ENCODE data around the gene OR8G1. TPM values are rescaled to one million over a fixed set of nuclear protein-coding genes. Genes with fewer than 3 reads are reported as not detected.

The OR8G1 gene
- total and polyA plus RNA-seq, 10 of the 15 experiments (the other 5 are each of a cell fraction or from before 2014, with no cell fraction given) = not detected

GRCh38 chr11:124211321-124211720 lies 29.6 kb upstream of the OR8G1 start:
- H3K9me3 ChIP-seq (replicated peaks; ENCODE audit: control insufficient read depth, insufficient read depth, low read length) = no peaks in the 10 kb centered on the region
- H3K4me1 ChIP-seq (ENCODE audit: control insufficient read depth, insufficient read depth, low read length) = no peaks in the 10 kb centered on the region
- no peaks in the 10 kb centered on the region for H3K36me3 ChIP-seq (ENCODE audit: control insufficient read depth in 2 of 2, insufficient read depth in 2 of 2, low read length in 1 of 2)
- RAD21 ChIA-PET (ENCODE audit: unreplicated experiment) = no interaction called here
- FAIRE-seq = no peak
- no peaks in the 10 kb centered on the region for H4K20me1 ChIP-seq (ENCODE audit: control insufficient read depth, insufficient read depth)
- H3K27me3 ChIP-seq (replicated peaks in 1 of 2; ENCODE audit: control insufficient read depth in 2 of 2, insufficient read depth in 2 of 2, low read length in 1 of 2) = no peaks in the 10 kb centered on the region; a peak in 1 of 4 replicates
- SMC1A ChIA-PET (ENCODE audit: uncharacterized antibody, unreplicated experiment) = interaction anchor here (1.0 kb wide), 1 partner anchor 90 kb away, joined by 3 read pairs; no protein-coding TSS in a partner anchor
- in situ Hi-C loops (cut with MboI) (no loop called here), intact Hi-C loops (cut with micrococcal nuclease; ENCODE audit: unreplicated experiment) (no loop called here)
- no peak for ATAC-seq
- CTCF ChIA-PET = no interaction called here
- no peak overlapping the region for H3K4me3 ChIP-seq
- H3K9ac ChIP-seq (ENCODE audit: control insufficient read depth, insufficient read depth, low read length) = no peak overlapping the region
- H2AFZ ChIP-seq (ENCODE audit: control insufficient read depth, low read depth, low read length) = no peak overlapping the region
- no peak for DNase-seq (ENCODE audit: low read depth, low spot score)
- TF ChIP-seq HDGF (IDR thresholded peaks at IDR 0.05) = no peak
- no peak for TF ChIP-seq BMI1 (IDR thresholded peaks at IDR 0.05; ENCODE audit: borderline replicate concordance)
- TF ChIP-seq IRF4 (IDR thresholded peaks at IDR 0.05; ENCODE audit: low read depth, low read length) = no peak
- TF ChIP-seq MYC (IDR thresholded peaks at IDR 0.05; ENCODE audit: insufficient read depth, insufficient read length, insufficient replicate concordance, low read length, severe bottlenecking) = no peak
- TF ChIP-seq CTCF (IDR thresholded peaks at IDR 0.05 in 2 of 3, conservative IDR thresholded peaks at IDR 0.05 in 1 of 3; ENCODE audit: control insufficient read depth in 2 of 3, extremely low read depth in 1 of 3, insufficient read depth in 1 of 3, low read depth in 3 of 3, low read length in 3 of 3) = no peak
- TF ChIP-seq PRDM15 (CRISPR knock-in tag; IDR thresholded peaks at IDR 0.05) = no peak
- TF ChIP-seq RCOR1 (conservative IDR thresholded peaks at IDR 0.05; ENCODE audit: low read depth, low read length) = no peak
- no peak for TF ChIP-seq JUND (IDR thresholded peaks at IDR 0.05; ENCODE audit: low read depth, low read length)
- TF ChIP-seq YY1 (IDR thresholded peaks at IDR 0.05; ENCODE audit: low read depth, low read length) = no peak
- TF ChIP-seq MLLT1 (IDR thresholded peaks at IDR 0.05) = no peak
- TF ChIP-seq RB1 (IDR thresholded peaks at IDR 0.05; ENCODE audit: borderline replicate concordance) = no peak
- no peak for TF ChIP-seq BHLHE40 (IDR thresholded peaks at IDR 0.05; ENCODE audit: borderline replicate concordance in 1 of 2, low read depth in 2 of 2, low read length in 1 of 2)
- TF ChIP-seq FOS (IDR thresholded peaks at IDR 0.05; ENCODE audit: borderline replicate concordance, extremely low read depth, insufficient read length) = no peak
- TF ChIP-seq YBX1 (IDR thresholded peaks at IDR 0.05) = no peak
- TF ChIP-seq ASH2L (IDR thresholded peaks at IDR 0.05; ENCODE audit: borderline replicate concordance, low read depth) = no peak
- no peak for TF ChIP-seq MTA2 (IDR thresholded peaks at IDR 0.05; ENCODE audit: low read depth)
- no peak overlapping the region for H3K4me2 ChIP-seq (ENCODE audit: control insufficient read depth, insufficient read depth)
- no peak overlapping the region for H3K27ac ChIP-seq (ENCODE audit: control insufficient read depth, insufficient read depth)
- BruUV-seq (replicated peaks) = no TSS peak
- no peaks in the 10 kb centered on the region for H3K79me2 ChIP-seq (ENCODE audit: control insufficient read depth, insufficient read depth, low read length)
- POLR2A ChIA-PET = no interaction called here
